Measurements from ENCODE around the gene KLK10.

The KLK10 gene

DNA sequence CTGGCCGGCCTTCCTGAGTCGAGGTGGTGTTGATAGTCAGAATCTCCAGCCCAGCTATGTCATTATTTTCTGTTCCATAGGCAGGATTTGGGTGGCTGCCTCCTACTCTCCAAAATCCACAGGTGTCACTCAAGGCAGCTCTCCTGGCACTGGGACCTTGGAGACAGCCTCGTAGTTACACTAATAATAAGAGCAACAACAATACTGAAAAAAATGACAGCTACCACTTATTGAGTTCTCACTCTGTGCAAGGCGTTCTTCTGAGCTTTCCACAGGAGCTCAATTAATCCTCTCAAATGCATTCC lies 27.5 kb upstream of the KLK10 start:
- no peaks in the 10 kb centered on the region for H3K36me3 ChIP-seq (ENCODE audit: control insufficient read depth, insufficient read depth, low read length)
- H3K27ac ChIP-seq (ENCODE audit: insufficient read depth, low read length, poor library complexity, severe bottlenecking): no peak overlapping the region
- H3K9me3 ChIP-seq (ENCODE audit: control insufficient read depth, low read length): no peaks in the 10 kb centered on the region
- no peak for DNase-seq
- H3K27me3 ChIP-seq (replicated peaks; ENCODE audit: control insufficient read depth, insufficient read depth, low read length, poor library complexity, severe bottlenecking): no peaks in the 10 kb centered on the region
- no peaks in the 10 kb centered on the region for H3K4me1 ChIP-seq (ENCODE audit: control insufficient read depth, insufficient read depth, low read length, poor library complexity, severe bottlenecking)
- no peak overlapping the region for H3K4me3 ChIP-seq (ENCODE audit: insufficient read depth, low read depth, low read length, poor library complexity, severe bottlenecking)

DNA sequence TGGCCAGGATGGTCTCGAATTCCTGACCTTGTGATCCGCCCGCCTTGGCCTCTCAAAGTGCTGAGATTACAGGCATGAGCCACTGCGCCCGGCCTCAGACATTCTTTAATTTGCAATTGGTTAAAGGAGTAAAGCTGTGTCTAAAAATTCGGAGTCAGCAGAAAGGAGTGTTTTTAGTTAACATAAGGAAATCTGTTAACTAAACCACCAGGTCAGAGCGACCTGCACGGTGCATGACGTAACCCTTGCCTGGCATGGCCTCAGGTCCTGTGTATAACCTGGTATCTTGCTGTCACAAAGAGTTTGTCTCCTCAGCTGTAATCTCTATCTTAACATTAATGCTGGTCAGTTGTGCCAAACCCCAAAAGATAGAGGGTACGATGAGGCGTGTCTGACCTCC lies 24.8 kb upstream of the KLK10 start:
- no peak overlapping the region for H3K4me3 ChIP-seq (ENCODE audit: insufficient read depth, low read depth, low read length, poor library complexity, severe bottlenecking)
- H3K27ac ChIP-seq (ENCODE audit: insufficient read depth, low read length, poor library complexity, severe bottlenecking): no peak overlapping the region
- H3K27me3 ChIP-seq (replicated peaks; ENCODE audit: control insufficient read depth, insufficient read depth, low read length, poor library complexity, severe bottlenecking): no peaks in the 10 kb centered on the region
- no peak for DNase-seq
- H3K4me1 ChIP-seq (ENCODE audit: control insufficient read depth, insufficient read depth, low read length, poor library complexity, severe bottlenecking): no peaks in the 10 kb centered on the region
- no peaks in the 10 kb centered on the region for H3K9me3 ChIP-seq (ENCODE audit: control insufficient read depth, low read length)
- no peaks in the 10 kb centered on the region for H3K36me3 ChIP-seq (ENCODE audit: control insufficient read depth, insufficient read depth, low read length)

DNA sequence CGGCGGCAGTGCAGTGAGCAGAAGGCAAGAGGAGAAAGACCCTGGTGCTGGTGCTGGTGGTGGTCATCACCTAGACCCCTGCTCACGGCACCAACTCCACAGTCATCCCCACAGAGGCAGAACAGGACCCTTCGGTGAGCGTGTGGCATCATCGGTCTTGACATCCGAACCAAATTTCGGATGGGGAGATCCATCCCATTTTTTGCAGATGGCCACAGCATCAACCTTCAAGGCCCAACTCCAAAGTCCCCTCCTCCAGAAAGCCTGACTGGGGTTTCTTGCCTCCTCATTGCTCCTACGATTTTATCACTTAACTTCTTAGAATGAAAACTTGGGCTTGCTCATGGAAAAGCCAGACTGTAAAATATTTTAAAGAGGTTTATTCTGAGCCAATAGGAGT lies 24.0 kb upstream of the KLK10 start:
- Histone ChIP-seq H3K4me3 (ENCODE audit: insufficient read depth, low read depth, low read length, poor library complexity, severe bottlenecking) (no peak overlapping the region), H3K27me3 (replicated peaks; ENCODE audit: control insufficient read depth, insufficient read depth, low read length, poor library complexity, severe bottlenecking) (no peaks in the 10 kb centered on the region), H3K36me3 (ENCODE audit: control insufficient read depth, insufficient read depth, low read length) (no peaks in the 10 kb centered on the region), H3K9me3 (ENCODE audit: control insufficient read depth, low read length) (no peaks in the 10 kb centered on the region), H3K27ac (ENCODE audit: insufficient read depth, low read length, poor library complexity, severe bottlenecking) (no peak overlapping the region), H3K4me1 (ENCODE audit: control insufficient read depth, insufficient read depth, low read length, poor library complexity, severe bottlenecking) (no peaks in the 10 kb centered on the region)
- no peak for DNase-seq

DNA sequence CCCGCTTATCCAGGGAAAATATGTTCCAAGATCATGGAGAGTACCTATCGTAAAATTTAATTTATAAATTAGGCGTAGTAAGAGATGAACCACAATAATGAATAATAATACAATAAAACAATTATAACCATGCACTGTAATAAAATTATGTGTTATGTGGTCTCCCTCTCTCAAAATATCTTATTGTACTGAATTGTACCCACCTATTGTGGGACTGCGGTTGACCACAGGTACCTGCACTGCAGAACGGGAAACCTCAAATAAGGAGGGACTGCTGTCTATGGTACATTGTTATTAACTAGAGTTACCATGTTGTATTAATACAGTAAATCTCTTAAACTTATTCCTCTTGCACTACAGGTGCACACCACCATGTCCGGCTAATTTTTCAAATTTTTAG lies 20.6 kb upstream of the KLK10 start:
- no peaks in the 10 kb centered on the region for H3K9me3 ChIP-seq (ENCODE audit: control insufficient read depth, low read length)
- H3K27me3 ChIP-seq (replicated peaks; ENCODE audit: control insufficient read depth, insufficient read depth, low read length, poor library complexity, severe bottlenecking): no peaks in the 10 kb centered on the region
- H3K4me3 ChIP-seq (ENCODE audit: insufficient read depth, low read depth, low read length, poor library complexity, severe bottlenecking): no peak overlapping the region
- H3K27ac ChIP-seq (ENCODE audit: insufficient read depth, low read length, poor library complexity, severe bottlenecking): no peak overlapping the region
- no peak for DNase-seq
- H3K4me1 ChIP-seq (ENCODE audit: control insufficient read depth, insufficient read depth, low read length, poor library complexity, severe bottlenecking): no peaks in the 10 kb centered on the region
- no peaks in the 10 kb centered on the region for H3K36me3 ChIP-seq (ENCODE audit: control insufficient read depth, insufficient read depth, low read length)

DNA sequence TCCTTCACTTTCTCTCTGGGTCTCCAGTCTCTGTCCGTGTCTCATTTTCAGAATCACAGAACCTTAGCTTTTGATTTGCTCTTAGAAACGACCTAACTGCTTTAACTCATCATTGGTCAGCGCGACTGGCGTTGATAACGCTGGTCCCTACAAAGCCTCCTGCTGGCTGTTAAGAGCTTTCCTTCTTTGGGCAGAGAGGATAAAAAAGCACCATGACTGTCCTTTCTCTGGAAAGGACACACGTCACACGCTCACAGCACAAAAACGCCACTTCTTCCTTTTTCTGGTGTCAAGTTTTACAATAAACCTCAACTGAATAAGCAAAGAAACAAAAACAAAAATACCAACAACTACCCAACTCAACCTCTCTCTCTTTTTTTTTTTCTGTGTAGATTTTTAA lies 17.0 kb upstream of the KLK10 start:
- H3K27me3 ChIP-seq (replicated peaks; ENCODE audit: control insufficient read depth, insufficient read depth, low read length, poor library complexity, severe bottlenecking): no peaks in the 10 kb centered on the region
- DNase-seq: no peak
- no peaks in the 10 kb centered on the region for H3K36me3 ChIP-seq (ENCODE audit: control insufficient read depth, insufficient read depth, low read length)
- no peak overlapping the region for H3K27ac ChIP-seq (ENCODE audit: insufficient read depth, low read length, poor library complexity, severe bottlenecking)
- H3K4me1 ChIP-seq (ENCODE audit: control insufficient read depth, insufficient read depth, low read length, poor library complexity, severe bottlenecking): no peaks in the 10 kb centered on the region
- no peaks in the 10 kb centered on the region for H3K9me3 ChIP-seq (ENCODE audit: control insufficient read depth, low read length)
- H3K4me3 ChIP-seq (ENCODE audit: insufficient read depth, low read depth, low read length, poor library complexity, severe bottlenecking): no peak overlapping the region

DNA sequence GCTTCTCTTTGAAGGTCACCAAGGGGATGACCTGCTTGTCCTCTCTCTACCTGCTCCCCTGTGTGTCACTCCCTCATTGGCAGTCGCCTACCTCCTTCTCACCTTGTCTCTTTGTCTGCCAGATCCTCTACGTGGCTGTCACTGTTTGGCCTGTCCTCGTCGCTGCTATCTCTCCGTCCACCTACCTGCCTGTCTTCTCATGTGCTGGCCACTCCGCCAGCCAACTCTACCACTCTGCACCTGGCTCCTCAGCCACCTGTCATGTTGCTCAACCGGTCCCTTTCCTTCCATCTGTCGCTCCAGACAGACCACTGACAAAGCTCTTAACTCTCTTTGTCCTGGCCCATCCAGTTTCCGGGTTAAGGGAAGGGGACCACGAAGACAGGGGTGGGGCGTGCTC lies 15.2 kb upstream of the KLK10 start, which contains the start of gene KLK12:
Gene KLK12, minus strand, starts transcription at position 299 of the 400 bp plus-strand sequence. CDS start 381 bp downstream, outside the sequence.
- Histone ChIP-seq H3K27me3 (replicated peaks; ENCODE audit: control insufficient read depth, insufficient read depth, low read length, poor library complexity, severe bottlenecking) (no peaks in the 10 kb centered on the region), H3K9me3 (ENCODE audit: control insufficient read depth, low read length) (no peaks in the 10 kb centered on the region), H3K4me3 (ENCODE audit: insufficient read depth, low read depth, low read length, poor library complexity, severe bottlenecking) (no peak within 1 kb of the TSS), H3K27ac (ENCODE audit: insufficient read depth, low read length, poor library complexity, severe bottlenecking) (no peak within 1 kb of the TSS), H3K36me3 (ENCODE audit: control insufficient read depth, insufficient read depth, low read length) (no peaks in the 10 kb centered on the region), H3K4me1 (ENCODE audit: control insufficient read depth, insufficient read depth, low read length, poor library complexity, severe bottlenecking) (no peaks in the 10 kb centered on the region)
- DNase-seq: no peak

DNA sequence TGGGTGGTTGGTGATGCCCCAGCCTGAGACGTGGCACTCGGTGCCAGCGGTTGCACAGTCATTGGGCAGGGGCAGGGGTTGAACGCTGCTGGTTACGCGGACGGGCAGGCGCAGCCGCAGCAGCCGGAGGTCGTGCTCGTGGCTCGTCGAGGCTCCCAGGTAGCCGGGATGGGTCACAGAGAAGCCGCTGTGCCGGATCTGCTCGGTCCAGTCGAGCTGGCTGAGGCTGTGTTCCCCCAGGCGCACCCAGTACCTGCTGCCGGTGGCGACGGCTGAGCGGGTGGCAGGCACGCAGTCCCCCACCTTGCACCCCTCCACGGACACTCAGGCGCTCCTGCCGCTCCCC lies 12.3 kb upstream of the KLK10 start:
- no peak for DNase-seq
- no peak overlapping the region for H3K4me3 ChIP-seq (ENCODE audit: insufficient read depth, low read depth, low read length, poor library complexity, severe bottlenecking)
- H3K27ac ChIP-seq (ENCODE audit: insufficient read depth, low read length, poor library complexity, severe bottlenecking): no peak overlapping the region
- no peaks in the 10 kb centered on the region for H3K27me3 ChIP-seq (replicated peaks; ENCODE audit: control insufficient read depth, insufficient read depth, low read length, poor library complexity, severe bottlenecking)
- H3K36me3 ChIP-seq (ENCODE audit: control insufficient read depth, insufficient read depth, low read length): no peaks in the 10 kb centered on the region
- no peaks in the 10 kb centered on the region for H3K9me3 ChIP-seq (ENCODE audit: control insufficient read depth, low read length)
- H3K4me1 ChIP-seq (ENCODE audit: control insufficient read depth, insufficient read depth, low read length, poor library complexity, severe bottlenecking): no peaks in the 10 kb centered on the region

DNA sequence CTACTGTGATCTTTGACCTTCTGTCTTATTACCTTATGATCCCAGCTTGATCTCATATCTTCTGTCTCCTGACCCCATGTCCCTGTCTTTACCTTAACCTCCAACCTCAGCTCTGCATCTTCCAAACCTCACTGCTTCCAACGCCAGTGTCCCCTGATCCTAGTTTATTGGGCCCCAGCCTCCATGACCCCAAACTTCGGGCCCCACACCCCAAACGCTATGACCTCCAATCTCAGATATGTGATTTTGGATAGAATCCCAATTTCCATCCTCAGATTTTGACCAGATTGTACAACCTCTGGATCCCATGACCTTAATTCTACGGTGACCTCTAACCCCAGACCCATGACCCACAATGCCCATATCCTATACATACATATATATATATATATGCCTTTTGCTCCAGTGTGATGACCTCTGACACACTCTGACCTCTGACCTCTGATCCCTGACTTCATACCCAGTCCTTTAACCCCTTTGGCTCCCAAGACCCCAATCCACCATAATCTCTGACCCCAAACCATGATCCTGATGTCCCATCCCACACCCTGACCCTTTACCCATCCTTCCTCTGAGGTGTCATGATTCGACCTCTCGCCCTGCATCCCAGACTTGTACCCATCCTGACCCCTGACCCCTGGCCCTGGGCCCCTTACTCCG lies 11.8 kb upstream of the KLK10 start:
- Histone ChIP-seq H3K9me3 (ENCODE audit: control insufficient read depth, low read length) (no peaks in the 10 kb centered on the region), H3K36me3 (ENCODE audit: control insufficient read depth, insufficient read depth, low read length) (no peaks in the 10 kb centered on the region), H3K4me3 (ENCODE audit: insufficient read depth, low read depth, low read length, poor library complexity, severe bottlenecking) (no peak overlapping the region), H3K27me3 (replicated peaks; ENCODE audit: control insufficient read depth, insufficient read depth, low read length, poor library complexity, severe bottlenecking) (no peaks in the 10 kb centered on the region), H3K4me1 (ENCODE audit: control insufficient read depth, insufficient read depth, low read length, poor library complexity, severe bottlenecking) (no peaks in the 10 kb centered on the region), H3K27ac (ENCODE audit: insufficient read depth, low read length, poor library complexity, severe bottlenecking) (no peak overlapping the region)
- no peak for DNase-seq

DNA sequence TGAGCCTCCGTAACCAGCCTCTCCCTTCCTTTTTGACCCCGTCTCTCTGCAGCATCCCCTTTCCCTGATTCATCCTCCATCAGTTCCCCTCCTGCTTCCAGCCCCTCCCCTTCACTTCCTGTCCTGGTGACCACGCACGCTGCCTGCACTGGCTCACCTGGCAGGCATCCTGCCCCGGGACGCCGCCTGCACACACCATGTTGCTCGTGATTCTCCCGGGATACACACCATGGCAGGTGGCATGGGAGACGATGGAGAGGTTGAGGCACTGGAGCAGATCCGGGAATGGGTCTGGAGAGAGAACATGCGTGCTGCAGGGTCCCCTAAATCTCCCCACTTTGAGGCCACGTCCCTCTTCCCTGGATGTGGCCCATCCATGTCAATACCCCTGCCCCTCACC lies 11.1 kb upstream of the KLK10 start:
- no peaks in the 10 kb centered on the region for H3K27me3 ChIP-seq (replicated peaks; ENCODE audit: control insufficient read depth, insufficient read depth, low read length, poor library complexity, severe bottlenecking)
- DNase-seq: no peak
- no peak overlapping the region for H3K27ac ChIP-seq (ENCODE audit: insufficient read depth, low read length, poor library complexity, severe bottlenecking)
- no peak overlapping the region for H3K4me3 ChIP-seq (ENCODE audit: insufficient read depth, low read depth, low read length, poor library complexity, severe bottlenecking)
- H3K4me1 ChIP-seq (ENCODE audit: control insufficient read depth, insufficient read depth, low read length, poor library complexity, severe bottlenecking): no peaks in the 10 kb centered on the region
- no peaks in the 10 kb centered on the region for H3K36me3 ChIP-seq (ENCODE audit: control insufficient read depth, insufficient read depth, low read length)
- no peaks in the 10 kb centered on the region for H3K9me3 ChIP-seq (ENCODE audit: control insufficient read depth, low read length)

DNA sequence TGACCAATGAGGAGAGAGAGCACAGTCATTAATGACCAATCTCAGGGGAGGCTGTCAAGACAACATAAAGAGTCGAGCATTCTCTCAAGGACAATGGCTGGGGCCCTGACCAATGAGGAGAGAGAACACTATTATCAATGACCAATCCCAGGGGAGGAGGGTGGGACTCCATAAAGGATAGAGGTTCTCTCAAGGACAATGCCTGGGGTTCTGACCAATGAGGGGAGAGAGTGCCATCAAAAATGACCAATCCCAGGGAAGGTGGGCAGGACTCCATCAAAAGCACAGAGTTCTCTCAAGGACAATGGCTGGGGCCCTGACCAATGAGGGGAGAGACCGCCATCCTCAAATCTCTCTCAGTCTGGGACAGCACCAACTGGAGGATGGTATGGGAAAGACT lies 10.2 kb upstream of the KLK10 start:
- DNase-seq: no peak
- Histone ChIP-seq H3K4me1 (ENCODE audit: control insufficient read depth, insufficient read depth, low read length, poor library complexity, severe bottlenecking) (no peaks in the 10 kb centered on the region), H3K36me3 (ENCODE audit: control insufficient read depth, insufficient read depth, low read length) (no peaks in the 10 kb centered on the region), H3K4me3 (ENCODE audit: insufficient read depth, low read depth, low read length, poor library complexity, severe bottlenecking) (no peak overlapping the region), H3K27me3 (replicated peaks; ENCODE audit: control insufficient read depth, insufficient read depth, low read length, poor library complexity, severe bottlenecking) (peaks cover 2% of the 10 kb centered on the region), H3K27ac (ENCODE audit: insufficient read depth, low read length, poor library complexity, severe bottlenecking) (no peak overlapping the region), H3K9me3 (ENCODE audit: control insufficient read depth, low read length) (no peaks in the 10 kb centered on the region)

DNA sequence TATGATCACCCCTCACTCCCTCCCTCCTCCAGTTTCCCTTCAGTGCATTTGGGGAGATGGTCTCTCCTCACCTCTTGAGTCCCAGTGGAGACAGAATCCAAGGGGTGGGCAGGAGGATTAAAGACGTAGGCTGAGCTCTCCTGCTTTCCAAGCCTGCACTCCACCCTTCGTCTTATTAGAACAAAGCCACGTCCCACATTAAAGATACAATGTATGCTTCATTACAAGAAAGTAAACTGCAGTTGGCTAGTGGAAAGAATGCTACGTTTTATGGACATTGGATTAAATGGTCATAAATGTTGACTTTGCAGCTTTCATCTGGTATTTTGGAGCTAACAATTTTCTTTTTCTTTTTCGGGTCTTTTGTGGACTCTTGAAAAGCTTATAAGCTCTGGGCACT lies 8.4 kb upstream of the KLK10 start:
- Histone ChIP-seq H3K36me3 (ENCODE audit: control insufficient read depth, insufficient read depth, low read length) (no peaks in the 10 kb centered on the region), H3K27me3 (replicated peaks; ENCODE audit: control insufficient read depth, insufficient read depth, low read length, poor library complexity, severe bottlenecking) (peaks cover 2% of the 10 kb centered on the region), H3K4me1 (ENCODE audit: control insufficient read depth, insufficient read depth, low read length, poor library complexity, severe bottlenecking) (no peaks in the 10 kb centered on the region), H3K4me3 (ENCODE audit: insufficient read depth, low read depth, low read length, poor library complexity, severe bottlenecking) (no peak overlapping the region), H3K9me3 (ENCODE audit: control insufficient read depth, low read length) (no peaks in the 10 kb centered on the region), H3K27ac (ENCODE audit: insufficient read depth, low read length, poor library complexity, severe bottlenecking) (no peak overlapping the region)
- no peak for DNase-seq

All from effector memory CD4-positive, alpha-beta T cell (primary cell).